Head of caudate nucleus (tissue), 42 donors: Measurements from ENCODE around the gene HES1.

ENCODE experiments used
- DNase-seq, 42 donors: peaks; one replicate each; pipeline versions ENCODE4 v3.0.0 to v3.0.0-alpha.2; 2020 to 2021; ENCODE audit warnings: mixed read lengths in 7 of 42
- intact Hi-C: fragments of 100-400 bp; cut with DNase I; formaldehyde crosslinking; loops from one replicate; pipeline ENCODE4 v1.15.0; 2022

HES1 gene

DNA sequence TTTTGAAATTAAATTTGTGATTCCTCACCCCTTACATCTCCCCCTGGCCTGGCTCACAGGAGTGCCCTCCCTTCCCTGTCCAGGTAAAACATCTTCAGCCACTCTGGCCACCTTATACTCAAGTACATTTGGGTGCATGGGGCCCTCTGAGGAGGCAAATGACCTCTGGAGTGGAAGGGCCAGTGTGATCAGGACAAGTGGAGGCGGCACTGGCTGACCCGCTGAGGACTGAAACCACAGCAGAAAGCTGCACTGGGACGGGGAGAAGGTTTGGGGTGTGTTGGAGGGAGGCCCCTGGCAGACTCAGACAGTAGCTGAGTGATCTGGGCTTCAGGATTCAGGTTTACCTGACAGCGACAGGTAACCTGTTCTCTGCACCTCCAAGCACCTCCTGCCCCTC, 24.2 kb downstream of the HES1 start:
- peak in 1 of 42 donors; percentile 1 for DNase-seq
- intact Hi-C loops: no loop called here

DNA sequence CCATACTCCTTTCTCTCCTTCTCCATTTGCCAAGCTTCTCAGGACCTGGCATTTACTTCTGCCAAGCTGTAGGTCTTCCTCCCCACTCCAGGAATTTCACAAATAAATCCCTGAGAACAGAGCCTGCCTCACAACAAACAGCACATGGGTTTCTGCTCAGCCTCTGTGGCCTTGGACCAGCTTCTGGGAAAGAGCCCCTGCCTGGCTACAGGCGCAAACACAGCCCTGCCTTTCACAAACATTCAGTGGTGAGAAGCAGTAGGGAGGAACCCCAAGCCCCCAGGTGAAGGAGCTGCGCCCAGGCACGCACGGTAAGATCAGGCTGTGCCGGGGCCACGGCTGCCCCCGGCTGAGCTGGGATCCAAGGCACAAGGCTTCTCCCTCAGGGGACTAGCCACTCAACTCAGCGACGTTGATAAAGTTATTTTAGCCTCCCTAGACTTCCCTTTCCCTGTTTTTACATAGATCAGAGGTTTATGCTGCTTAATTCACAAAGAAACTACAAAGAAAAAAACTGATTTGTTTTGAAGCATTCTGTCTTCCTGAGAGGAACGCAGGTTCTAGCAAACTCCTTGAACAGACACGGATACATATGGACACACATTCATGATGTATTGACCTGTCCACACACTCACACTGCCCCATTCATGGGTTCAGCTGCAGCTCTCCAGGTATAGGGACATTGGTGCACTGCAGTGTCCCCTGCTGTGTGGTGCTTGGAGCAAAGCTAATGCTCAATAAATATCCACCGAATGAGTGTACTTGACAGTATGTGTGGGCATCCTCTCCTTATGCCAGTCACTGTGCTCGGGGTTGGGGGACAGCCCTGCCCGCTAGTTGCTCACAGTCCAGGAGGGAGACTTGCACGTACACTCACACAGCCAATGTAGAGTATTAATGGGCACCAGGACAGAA, 25.4 kb downstream of the HES1 start:
- peak in 4 of 42 donors; percentile 11 to 19 (median 14) for DNase-seq
- intact Hi-C loops: no loop called here

DNA sequence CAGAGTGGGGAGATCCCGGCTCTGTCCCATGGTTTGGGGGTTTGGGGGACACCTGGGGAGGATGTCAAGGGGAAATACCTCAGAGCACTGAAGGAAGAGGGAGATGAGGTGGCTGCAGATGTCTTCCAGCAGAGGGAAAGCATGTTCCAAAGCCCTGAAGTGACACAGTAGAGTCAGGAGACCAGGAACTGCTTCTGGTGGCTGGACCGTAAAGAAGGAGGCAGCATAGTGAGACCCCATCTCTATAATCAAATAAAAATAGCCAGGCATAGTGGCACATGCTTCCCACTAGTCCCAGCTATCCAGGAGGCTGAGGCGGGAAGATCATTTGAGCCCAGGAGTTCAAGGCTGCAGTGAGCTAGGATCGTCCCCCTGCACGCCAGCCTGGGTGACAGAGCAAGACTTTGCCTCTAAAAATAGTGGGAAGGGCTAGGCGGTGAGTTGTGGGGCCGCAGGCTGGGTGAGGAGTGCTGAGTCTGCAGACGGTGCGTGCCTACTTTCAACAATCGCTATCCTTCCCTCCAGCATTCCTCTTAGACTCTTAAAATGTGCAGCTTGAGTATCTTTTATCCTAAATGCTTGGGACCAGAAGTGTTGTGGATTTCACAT, 26.2 kb downstream of the HES1 start:
- intact Hi-C loops: no loop called here
- DNase-seq: no peak

DNA sequence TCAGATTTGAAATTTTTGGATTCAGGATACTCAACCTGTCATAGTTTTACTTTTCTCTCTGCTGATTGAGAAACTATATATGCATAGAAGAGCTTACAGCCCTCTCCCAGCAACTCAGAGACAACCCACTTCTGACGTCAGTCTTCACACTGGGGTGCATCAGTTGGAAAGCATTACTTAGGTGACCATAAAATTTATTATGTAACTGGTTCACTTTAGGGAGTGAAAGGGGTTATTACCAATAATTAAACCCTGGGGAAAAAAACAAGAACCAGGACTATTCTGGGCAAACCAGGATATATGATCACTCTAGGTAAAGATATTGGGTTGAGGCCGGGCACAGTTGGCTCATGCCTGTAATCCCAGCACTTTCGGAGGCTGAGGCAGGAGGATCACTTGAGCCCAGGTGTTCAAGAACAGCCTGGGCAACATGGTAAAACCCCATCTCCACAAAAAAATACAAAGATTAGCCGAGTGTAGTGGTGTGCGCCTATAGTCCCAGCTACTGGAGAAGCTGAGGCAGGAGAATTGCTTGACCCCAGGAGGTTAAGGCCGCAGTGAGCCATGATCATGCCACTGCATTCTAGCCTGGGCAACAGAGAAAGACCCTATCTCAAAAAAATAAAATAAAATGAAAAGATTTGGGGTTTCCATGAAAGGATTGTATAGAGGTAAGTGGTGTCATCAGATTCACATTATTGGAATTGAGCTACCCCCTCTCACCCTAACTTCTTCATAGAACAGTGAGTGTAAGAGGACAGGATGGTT, 27.1 kb downstream of the HES1 start:
- no peak for DNase-seq
- intact Hi-C loops: no loop called here

DNA sequence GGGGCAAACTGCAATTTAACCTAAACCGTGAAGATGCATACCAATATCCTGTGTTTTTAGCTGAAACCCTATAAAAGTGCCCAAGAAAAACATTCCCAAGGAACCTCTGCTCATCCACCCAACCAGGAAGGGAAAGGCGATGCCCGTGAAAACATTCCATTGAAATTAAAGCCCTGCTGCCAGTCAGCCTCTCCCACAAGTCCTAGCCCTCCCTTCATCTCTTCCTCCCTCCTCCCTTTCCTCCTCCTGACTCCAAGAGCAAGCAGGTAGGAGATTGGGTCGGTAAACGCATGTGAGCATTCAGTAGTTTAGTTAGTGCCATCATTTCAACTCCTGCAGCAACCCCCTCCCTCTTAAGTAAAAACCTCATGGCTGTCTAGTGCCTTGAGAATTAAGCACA, 27.7 kb downstream of the HES1 start:
- no peak for DNase-seq
- intact Hi-C loops: no loop called here

GRCh38 chr3:194164861-194165260, 28.9 kb downstream of the HES1 start:
- no peak for DNase-seq
- intact Hi-C loops: no loop called here

- DNase-seq: no peak
- intact Hi-C loops: no loop called here
Measured at GRCh38 chr3:194165271-194166018, 29.5 kb downstream of the HES1 start.

DNA sequence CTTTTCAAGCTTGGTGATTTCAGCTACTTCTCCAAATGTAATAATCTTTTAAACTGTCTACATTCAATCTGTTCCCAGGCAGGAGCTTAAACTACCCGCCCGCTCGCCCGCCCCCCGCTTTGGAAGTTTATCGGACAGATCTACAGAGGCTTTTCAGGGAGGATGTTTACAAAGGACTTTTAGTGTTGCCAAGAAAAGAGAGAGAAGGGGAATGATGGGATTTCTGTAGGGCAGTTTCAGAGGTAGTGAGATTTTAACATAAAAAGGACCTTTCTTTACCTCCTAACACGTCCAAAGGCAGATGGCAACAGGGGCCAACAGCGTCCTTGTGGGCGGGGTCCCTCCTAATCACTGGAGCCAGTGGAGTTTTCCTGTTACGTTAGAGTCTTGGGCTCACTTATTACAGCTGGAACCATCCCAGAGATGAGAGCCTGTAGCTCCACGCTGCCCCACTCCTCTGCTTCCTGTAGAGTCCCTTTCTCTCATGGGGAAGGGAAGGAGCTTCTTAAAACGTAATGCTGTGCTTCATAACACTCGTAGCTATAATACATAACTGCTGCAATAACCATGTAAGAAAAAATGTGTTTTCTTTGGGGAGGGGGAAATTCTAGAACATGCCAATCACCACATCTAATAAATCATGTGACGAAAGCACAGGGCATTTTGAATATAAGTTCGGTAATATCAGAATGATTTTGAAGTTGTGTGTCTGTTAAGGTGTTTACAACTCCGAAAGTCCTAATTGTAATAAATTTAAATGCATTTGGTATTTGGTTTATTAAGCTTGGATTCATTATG, 30.9 kb downstream of the HES1 start:
- intact Hi-C loops: no loop called here
- no peak for DNase-seq

GRCh38 chr3:194167480-194168282, 31.7 kb downstream of the HES1 start:
- DNase-seq: no peak
- intact Hi-C loops: no loop called here

GRCh38 chr3:194168994-194169393, 33.0 kb downstream of the HES1 start:
- DNase-seq: no peak
- intact Hi-C loops: no loop called here

DNA sequence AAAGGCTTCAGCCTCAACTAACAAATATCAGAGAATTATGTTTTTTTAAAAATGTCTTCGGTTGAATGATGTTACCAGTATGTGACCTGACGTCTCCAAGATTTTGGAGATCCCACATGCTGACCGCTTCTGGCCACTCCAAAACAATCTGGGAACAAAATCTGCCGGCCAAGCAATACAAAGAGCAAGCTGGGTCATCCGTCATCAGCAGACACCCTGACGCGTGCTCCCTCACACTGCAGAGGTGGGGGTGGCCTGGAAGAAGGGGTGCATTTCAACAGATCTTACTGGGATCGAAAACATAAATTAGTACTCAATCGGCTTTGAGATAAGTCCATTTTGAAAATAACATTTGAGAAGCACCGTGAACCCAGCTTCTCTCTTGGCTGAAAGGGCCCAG, 33.6 kb downstream of the HES1 start:
- DNase-seq: no peak
- intact Hi-C loops: no loop called here

DNA sequence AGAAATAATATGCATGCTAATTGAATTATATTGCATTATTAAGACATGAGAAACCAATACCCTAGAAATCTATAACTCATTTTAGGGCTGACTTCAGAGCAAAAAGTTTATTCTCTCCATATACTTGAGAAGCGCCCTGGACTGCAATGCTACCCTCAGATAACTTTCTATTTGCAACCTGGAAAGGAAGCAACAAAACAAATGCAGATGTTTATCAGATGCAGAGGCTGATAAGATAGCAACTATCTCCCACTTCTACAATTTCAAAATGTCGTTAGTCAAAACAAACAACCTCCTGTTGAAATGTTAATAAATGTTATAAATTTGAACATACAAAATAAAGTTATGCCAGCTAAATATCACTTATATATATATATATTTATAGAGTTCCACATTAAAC, 34.8 kb downstream of the HES1 start:
- intact Hi-C loops: no loop called here
- DNase-seq: no peak

- intact Hi-C loops: no loop called here
- no peak for DNase-seq
Measured at GRCh38 chr3:194174406-194174805, 38.5 kb downstream of the HES1 start.

DNA sequence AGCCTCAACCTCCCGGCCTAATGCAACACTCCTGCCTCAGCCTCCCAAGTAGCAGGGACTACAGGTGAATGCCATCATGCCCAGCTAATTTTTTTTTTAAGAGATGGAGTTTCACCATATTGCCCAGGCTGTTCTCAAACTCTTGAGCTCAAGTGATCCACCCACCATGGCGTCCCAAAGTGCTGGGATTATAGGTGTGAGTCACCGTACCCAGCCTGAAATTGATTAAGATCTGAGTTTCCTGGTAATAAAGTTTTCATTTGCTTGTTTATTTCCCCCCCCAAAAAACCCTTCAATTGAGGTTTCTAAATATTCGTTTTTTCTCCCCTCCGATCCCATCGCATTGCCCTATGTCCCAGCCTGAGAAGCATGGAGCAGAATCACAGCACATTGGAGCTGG, 39.0 kb downstream of the HES1 start:
- no peak for DNase-seq

DNA sequence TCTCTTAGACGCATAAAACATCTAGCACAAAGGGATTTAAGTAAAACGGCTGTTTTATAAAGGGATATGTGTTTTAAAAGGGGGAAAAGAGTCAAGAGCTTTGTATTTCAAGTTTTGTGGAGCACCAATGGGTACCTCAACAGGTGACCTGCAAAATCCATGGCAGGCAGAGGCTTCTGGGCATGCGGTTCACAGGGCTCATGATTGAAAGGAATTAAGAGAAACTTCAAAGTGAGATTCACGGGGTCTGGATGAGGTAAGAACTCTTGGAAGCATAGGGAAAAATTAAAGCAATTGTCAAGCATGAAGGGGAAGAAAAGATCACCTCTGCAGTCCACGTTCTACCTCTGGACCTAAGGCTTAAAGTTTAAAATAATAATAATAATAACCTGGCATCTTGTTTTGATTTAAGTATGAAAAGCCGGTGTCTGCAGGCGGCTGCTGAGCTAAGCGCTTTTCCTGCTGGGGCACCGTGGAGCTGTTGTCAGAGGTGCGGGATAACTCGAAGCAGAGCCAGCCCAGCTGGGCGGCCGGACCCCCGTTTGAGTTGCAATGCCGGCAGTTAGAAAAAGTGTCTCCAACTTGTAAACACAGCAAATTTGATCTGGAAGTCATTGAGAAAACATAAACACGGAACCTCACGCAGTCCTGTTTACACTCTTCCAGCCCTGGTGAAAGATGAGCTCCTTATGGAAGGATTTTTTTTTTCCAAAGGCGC, 40.5 kb downstream of the HES1 start:
- intact Hi-C loops: no loop called here
- no peak for DNase-seq

More for the DNA sequence above, 39.0 kb downstream of the HES1 start:
- intact Hi-C loops: no loop called here

- no peak for DNase-seq
- intact Hi-C loops: no loop called here
Measured at GRCh38 chr3:194177141-194177540, 41.2 kb downstream of the HES1 start.

DNA sequence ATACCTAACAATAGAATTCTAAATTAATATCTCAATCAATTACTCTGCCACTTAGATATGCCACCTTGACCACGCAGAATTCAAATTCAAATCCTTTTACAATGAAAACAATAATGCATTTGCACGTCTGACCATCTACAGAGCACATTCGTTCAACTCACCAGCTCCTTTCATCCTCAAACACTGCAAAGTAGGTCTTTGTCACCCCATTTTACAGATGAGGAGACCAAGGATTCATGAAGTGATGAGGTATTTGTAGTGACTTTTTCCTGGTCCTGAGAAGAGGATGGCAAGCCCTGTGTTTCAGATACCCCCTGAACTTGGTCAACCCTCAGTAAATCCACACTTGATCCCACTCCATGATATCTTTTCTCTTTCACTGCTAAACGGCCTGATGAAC, 42.2 kb downstream of the HES1 start:
- no peak for DNase-seq
- intact Hi-C loops: no loop called here
